K562 treated with DMSO at 1 percent for 12 hours (cell line): ENCODE data around the gene UTF1. TPM values are rescaled to one million over a fixed set of nuclear protein-coding genes. Genes with fewer than 3 reads are reported as not detected.

Source experiments
- total RNA-seq: library from RNA; unstranded; fragments of 300-600 nt; gene quantifications from 2 replicates; pipeline ENCODE4 v1.2.3, GENCODE V29; 2022; ENCODE audit not compliant: insufficient read depth

Gene UTF1, protein sequence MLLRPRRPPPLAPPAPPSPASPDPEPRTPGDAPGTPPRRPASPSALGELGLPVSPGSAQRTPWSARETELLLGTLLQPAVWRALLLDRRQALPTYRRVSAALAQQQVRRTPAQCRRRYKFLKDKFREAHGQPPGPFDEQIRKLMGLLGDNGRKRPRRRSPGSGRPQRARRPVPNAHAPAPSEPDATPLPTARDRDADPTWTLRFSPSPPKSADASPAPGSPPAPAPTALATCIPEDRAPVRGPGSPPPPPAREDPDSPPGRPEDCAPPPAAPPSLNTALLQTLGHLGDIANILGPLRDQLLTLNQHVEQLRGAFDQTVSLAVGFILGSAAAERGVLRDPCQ
- total RNA-seq = not detected in 2 replicates

DNA sequence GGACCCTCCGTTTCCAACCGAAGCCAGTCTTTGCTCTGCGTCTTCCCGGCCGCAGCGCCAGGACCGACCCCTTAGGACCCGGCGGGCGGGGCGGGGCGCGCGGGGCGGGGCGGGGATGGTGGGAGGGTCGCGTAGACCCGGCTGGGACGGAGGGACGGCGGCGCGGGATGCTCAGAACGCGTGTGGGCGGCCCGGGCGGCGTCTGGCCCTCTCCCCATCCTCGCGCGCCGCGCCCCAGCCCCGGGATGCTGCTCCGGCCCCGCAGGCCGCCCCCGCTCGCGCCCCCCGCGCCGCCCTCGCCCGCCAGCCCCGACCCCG, at the start of gene UTF1:
Gene UTF1, plus strand, starts transcription at position 174 of the 318 bp plus-strand sequence. Its CDS starts 72 bp downstream, at position 246.

DNA sequence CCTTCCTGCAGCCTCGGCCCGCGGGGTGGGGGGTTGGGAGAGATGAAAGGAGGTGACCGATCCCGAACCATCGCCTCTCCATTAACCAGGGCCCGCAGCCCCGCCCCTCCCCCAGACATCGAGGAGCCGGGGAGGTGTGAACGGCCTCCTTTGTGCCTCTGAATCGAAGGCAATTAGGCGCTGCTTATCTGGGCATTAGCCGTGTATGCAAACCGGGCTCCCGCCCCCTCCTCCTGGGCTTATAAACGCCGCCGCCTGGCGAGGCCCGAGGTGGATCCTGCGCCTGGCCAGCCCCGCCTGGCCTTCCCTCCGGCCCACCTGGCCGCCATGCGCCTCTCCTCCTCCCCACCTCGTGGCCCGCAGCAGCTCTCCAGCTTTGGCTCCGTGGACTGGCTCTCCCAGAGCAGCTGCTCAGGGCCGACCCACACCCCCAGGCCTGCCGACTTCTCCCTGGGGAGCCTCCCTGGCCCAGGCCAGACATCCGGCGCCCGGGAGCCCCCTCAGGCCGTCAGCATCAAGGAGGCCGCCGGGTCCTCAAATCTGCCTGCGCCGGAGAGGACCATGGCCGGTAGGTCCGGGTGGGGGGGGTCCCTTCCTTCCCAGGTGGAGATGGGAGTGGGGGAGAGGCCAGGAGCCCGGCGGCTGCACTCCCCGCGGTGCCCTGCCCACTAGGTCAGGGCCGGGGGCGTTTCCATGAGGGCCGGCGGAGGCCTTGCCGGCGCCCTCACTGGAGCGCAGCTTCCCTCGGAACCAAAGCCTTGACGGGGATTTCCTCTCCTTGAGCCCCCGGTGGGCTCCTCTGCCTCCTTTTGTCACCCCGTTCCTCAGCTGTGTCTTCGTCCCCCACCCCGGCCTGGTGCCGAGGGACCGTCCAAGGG, 7.8 kb downstream of the UTF1 start, which contains the start of gene VENTX:
Gene VENTX, plus strand, starts transcription at position 268 of the 878 bp plus-strand sequence. Its CDS starts 60 bp downstream, at position 328.

DNA sequence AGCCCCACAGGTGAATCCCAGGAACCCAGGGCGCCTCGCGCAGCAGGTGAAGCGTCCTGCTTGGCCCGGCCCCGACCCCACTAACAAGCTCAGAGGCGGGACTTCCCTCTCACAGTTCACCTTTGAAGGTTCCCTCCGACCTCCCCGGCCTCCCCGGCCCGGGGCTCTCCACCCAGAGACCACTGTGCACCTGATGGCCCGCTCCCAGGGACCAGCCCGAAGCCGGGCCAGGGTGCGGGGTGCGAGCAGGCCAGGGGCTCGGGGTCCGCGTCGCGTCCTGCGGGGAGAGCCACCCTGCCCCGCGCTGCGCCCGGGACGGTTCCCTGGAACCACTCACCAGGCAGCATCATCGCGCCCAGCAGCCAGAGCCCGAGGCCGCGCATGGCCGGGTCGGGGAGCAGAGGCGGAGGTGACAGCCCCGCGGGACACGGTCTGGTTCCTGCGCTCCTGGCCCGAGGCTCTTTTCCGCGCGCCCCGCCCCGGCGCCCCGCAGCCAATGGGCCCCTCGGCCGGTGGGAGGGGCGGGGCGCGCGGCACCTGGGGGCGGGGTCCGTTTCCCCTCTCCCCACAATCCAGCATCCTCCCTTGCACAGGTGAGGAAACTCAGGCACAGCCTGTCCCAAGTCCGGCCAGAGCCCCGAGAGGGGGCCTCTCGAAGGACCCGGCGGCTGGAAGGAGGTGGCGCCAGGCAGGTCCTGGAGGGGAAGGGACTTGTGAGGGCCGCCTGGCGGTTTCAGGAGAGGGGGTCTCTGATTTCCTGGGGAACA, 46.6 kb downstream of the UTF1 start, which contains the start of gene ADAM8:
Gene ADAM8, minus strand, starts transcription at position 434 of the 767 bp plus-strand sequence. Its CDS starts 51 bp downstream, at position 383.

Other genes with a start within 250 kb of the UTF1 start
- gene ADGRA1, start 142.3 kb upstream of the UTF1 start, total RNA-seq = not detected in 2 replicates
- not detected in 2 replicates for gene KNDC1, start 70.0 kb upstream of the UTF1 start, total RNA-seq
- gene VENTX, start 7.6 kb downstream of the UTF1 start, total RNA-seq = 0.27 and 0.68 TPM in 2 replicates
- gene ADAM8, start 46.7 kb downstream of the UTF1 start, total RNA-seq = 3.5 and 5.1 TPM in 2 replicates
- 24.0 and 45.6 TPM in 2 replicates for gene TUBGCP2, start 78.7 kb downstream of the UTF1 start, total RNA-seq
- gene ZNF511, start 78.7 kb downstream of the UTF1 start, total RNA-seq = 48.4 and 51.7 TPM in 2 replicates
- gene CALY, start 106.7 kb downstream of the UTF1 start, total RNA-seq = not detected in 2 replicates
- gene PRAP1, start 117.2 kb downstream of the UTF1 start, total RNA-seq = not detected in 2 replicates
- 15.8 and 25.6 TPM in 2 replicates for gene FUOM, start 127.8 kb downstream of the UTF1 start, total RNA-seq
- gene ECHS1, start 143.1 kb downstream of the UTF1 start, total RNA-seq = 83.9 and 92.5 TPM in 2 replicates
- 5.8 and 6.5 TPM in 2 replicates for gene PAOX, start 149.0 kb downstream of the UTF1 start, total RNA-seq
- gene MTG1, start 163.9 kb downstream of the UTF1 start, total RNA-seq = 24.9 and 27.5 TPM in 2 replicates
- 0.68 and 2.4 TPM in 2 replicates for gene SPRN, start 194.4 kb downstream of the UTF1 start, total RNA-seq
- 2.0 and 5.6 TPM in 2 replicates for gene SCART1, start 223.7 kb downstream of the UTF1 start, total RNA-seq